ENCODE data around the gene LRRC8D. TPM values are rescaled to one million over a fixed set of nuclear protein-coding genes. Genes with fewer than 3 reads are reported as not detected.
A peak's percentile ranks its signal among the peaks of the same experiment; 100 is the strongest.

Gene LRRC8D
- total and polyA plus RNA-seq, 9 of the 15 experiments (the other 6 are each of a cell fraction or from before 2014, with no cell fraction given) = 3.4 to 53.9 (median 15.9) TPM

DNA sequence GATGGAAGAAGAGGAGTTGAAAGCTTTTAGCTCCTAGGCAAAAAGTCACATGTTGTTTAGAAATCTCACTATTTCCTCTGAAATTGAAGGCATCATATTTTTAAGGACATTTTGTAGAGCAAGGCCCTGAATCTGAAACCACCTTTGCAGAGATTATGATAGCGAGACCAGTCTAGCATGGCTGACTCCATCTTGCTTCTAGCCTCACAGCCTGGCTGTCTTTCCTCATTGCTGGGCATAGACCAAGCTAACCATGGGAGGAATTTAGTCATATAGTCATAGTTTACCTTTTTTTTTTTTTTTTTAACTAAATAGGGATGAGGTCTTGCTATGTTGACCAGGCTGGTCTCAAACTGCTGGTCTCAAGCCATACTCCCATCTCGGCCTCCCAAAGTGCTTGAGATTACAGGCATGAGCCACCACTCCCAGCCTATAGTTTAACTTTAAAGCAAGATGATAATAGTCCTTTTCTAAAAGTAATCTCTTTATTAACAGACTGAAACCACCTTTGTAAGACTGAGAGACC, 131.8 kb downstream of the LRRC8D start:
- no peak for FAIRE-seq
- Histone ChIP-seq H3K4me2 (ENCODE audit: insufficient read depth, low read length) (no peak overlapping the region; the same call in 1 of the 2 replicates), H2AFZ (ENCODE audit: low read depth, low read length) (peak overlapping the region; percentile 58), H3K4me1 (replicated peaks in 1 of 2; ENCODE audit: control insufficient read depth in 2 of 2, insufficient read depth in 2 of 2, low read length in 2 of 2) (peaks cover 8 to 56% of the 10 kb centered on the region in 2 experiments; a peak in 4 of 5 replicates), H3K36me3 (ENCODE audit: control insufficient read depth, insufficient read depth, low read length) (no peaks in the 10 kb centered on the region), H3K9me3 (replicated peaks; ENCODE audit: control insufficient read depth, insufficient read depth, low read depth, low read length) (no peaks in the 10 kb centered on the region), H3K4me3 (no peak overlapping the region), H3K9me1 (ENCODE audit: control insufficient read depth, insufficient read depth, low read length) (no peaks in the 10 kb centered on the region), H3K79me2 (ENCODE audit: control insufficient read depth, insufficient read depth, low read length) (no peaks in the 10 kb centered on the region), H3K27me3 (ENCODE audit: control insufficient read depth in 2 of 2, insufficient read depth in 2 of 2, low read length in 2 of 2) (no peaks in the 10 kb centered on the region), H3K9ac (ENCODE audit: insufficient read depth in 1 of 2, low read depth in 2 of 2, low read length in 2 of 2) (no peak overlapping the region), H4K20me1 (replicated peaks; ENCODE audit: control insufficient read depth, insufficient read depth, low read length) (no peaks in the 10 kb centered on the region), H3K27ac (ENCODE audit: extremely low read depth, low read depth, low read length) (no peak overlapping the region)
- intact Hi-C loops (cut with micrococcal nuclease) (loop anchor here (1.0 to 5.0 kb wide), 5 partner anchors 35 to 470 kb away; partner anchors contain the start of gene LRRC8B), in situ Hi-C loops (cut with MboI) (loop anchor here (5.0 kb wide), 1 partner anchor 145 kb away; no protein-coding TSS in a partner anchor)
- no peak for DNase-seq (ENCODE audit: extremely low read depth in 1 of 4, low spot score in 3 of 4)
- 77% methylated on average over 2 of the region's 2 CpGs for WGBS (ENCODE audit: insufficient coverage, low coverage, missing lambda C conversion rate)
- no TSS peak for BruUV-seq (replicated peaks)
- ChIA-PET POLR2A (no interaction called here), CTCF (ENCODE audit: low intra/inter-chr PET ratio) (interaction anchor here (1.2 kb wide), 1 partner anchor 148 kb away, joined by 5 read pairs; no protein-coding TSS in a partner anchor)
- ATAC-seq = no peak
- TF ChIP-seq PTTG1 (tag; IDR thresholded peaks at IDR 0.05; ENCODE audit: low read depth) = peak; percentile 77
- TF ChIP-seq SMAD3 (CRISPR knock-in tag; conservative IDR thresholded peaks at IDR 0.05) = peak; percentile 82; the same call in 1 of the 2 replicates
- peak; percentile 34; the same call in 1 of the 2 replicates for TF ChIP-seq ZNF395 (CRISPR knock-in tag; IDR thresholded peaks at IDR 0.05)
- TF ChIP-seq ZNF644 (tag; IDR thresholded peaks at IDR 0.05; ENCODE audit: low read depth) = peak; percentile 75; the same call in 1 of the 2 replicates
- TF ChIP-seq TSHZ1 (CRISPR knock-in tag; IDR thresholded peaks at IDR 0.05) = 0 out of 2 replicates have a peak, but pooled peaks have one; percentile 26
- TF ChIP-seq, protein P1, sequence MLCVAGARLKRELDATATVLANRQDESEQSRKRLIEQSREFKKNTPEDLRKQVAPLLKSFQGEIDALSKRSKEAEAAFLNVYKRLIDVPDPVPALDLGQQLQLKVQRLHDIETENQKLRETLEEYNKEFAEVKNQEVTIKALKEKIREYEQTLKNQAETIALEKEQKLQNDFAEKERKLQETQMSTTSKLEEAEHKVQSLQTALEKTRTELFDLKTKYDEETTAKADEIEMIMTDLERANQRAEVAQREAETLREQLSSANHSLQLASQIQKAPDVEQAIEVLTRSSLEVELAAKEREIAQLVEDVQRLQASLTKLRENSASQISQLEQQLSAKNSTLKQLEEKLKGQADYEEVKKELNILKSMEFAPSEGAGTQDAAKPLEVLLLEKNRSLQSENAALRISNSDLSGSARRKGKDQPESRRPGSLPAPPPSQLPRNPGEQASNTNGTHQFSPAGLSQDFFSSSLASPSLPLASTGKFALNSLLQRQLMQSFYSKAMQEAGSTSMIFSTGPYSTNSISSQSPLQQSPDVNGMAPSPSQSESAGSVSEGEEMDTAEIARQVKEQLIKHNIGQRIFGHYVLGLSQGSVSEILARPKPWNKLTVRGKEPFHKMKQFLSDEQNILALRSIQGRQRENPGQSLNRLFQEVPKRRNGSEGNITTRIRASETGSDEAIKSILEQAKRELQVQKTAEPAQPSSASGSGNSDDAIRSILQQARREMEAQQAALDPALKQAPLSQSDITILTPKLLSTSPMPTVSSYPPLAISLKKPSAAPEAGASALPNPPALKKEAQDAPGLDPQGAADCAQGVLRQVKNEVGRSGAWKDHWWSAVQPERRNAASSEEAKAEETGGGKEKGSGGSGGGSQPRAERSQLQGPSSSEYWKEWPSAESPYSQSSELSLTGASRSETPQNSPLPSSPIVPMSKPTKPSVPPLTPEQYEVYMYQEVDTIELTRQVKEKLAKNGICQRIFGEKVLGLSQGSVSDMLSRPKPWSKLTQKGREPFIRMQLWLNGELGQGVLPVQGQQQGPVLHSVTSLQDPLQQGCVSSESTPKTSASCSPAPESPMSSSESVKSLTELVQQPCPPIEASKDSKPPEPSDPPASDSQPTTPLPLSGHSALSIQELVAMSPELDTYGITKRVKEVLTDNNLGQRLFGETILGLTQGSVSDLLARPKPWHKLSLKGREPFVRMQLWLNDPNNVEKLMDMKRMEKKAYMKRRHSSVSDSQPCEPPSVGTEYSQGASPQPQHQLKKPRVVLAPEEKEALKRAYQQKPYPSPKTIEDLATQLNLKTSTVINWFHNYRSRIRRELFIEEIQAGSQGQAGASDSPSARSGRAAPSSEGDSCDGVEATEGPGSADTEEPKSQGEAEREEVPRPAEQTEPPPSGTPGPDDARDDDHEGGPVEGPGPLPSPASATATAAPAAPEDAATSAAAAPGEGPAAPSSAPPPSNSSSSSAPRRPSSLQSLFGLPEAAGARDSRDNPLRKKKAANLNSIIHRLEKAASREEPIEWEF (CRISPR knock-in tag; IDR thresholded peaks at IDR 0.05) = peak; percentile 77
- TF ChIP-seq HMG20A (CRISPR knock-in tag; conservative IDR thresholded peaks at IDR 0.05) = no peak
- TF ChIP-seq ZNF174 (CRISPR knock-in tag; IDR thresholded peaks at IDR 0.05) = no peak
- 0 out of 2 replicates have a peak, but pooled peaks have one; percentile 22 for TF ChIP-seq ATF4 (CRISPR knock-in tag; IDR thresholded peaks at IDR 0.05)
